Breast epithelium (tissue), 4 donors: ENCODE data around the gene FHIT. TPM values are rescaled to one million over a fixed set of nuclear protein-coding genes. Genes with fewer than 3 reads are reported as not detected.
"Not testable (repeated sequence)": the region's sequence is repeated elsewhere in the genome, so short reads cannot be mapped to it uniquely, and the experiment has no call there.

ENCODE experiments used
- DNase-seq, 2 donors: peaks; one replicate each; pipeline ENCODE4 v3.0.0-alpha.2; 2019; ENCODE audit warnings: low spot score in 2 of 2
- H3K27ac ChIP-seq, 2 donors: fragments of 200-600 bp; sonication (generic) in 1 of 2; one replicate each; pipeline ENCODE4 v1.5.1; 2016 to 2019; ENCODE audit warnings: mild to moderate bottlenecking in 1 of 2
- H3K27me3 ChIP-seq, 2 donors: fragments of 200-600 bp; sonication (generic) in 1 of 2; one replicate each; pipeline versions ENCODE4 v1.5.1 to v1.6.0; 2017 to 2019; ENCODE audit warnings: control low read depth in 1 of 2, mild to moderate bottlenecking in 1 of 2
- H3K36me3 ChIP-seq: fragments of 200-600 bp; one replicate; pipeline ENCODE4 v1.5.1; 2019
- H3K4me1 ChIP-seq, 2 donors: fragments of 200-600 bp; sonication (generic); one replicate each; pipeline ENCODE4 v1.5.1; 2016 to 2019; ENCODE audit warnings: control low read depth in 1 of 2
- H3K4me3 ChIP-seq, 3 donors: fragments of 200-600 bp; sonication (generic); 1 replicate in 2 of 3; 2 replicates in 1 of 3; pipeline ENCODE4 v1.5.1; 2016 to 2019; ENCODE audit warnings: mild to moderate bottlenecking in 3 of 3, moderate library complexity in 2 of 3
- H3K9me3 ChIP-seq, 2 donors: fragments of 200-600 bp; sonication (generic) in 1 of 2; one replicate each; pipeline ENCODE4 v1.5.1; 2016 to 2019; ENCODE audit warnings: control low read depth in 1 of 2
- POLR2A ChIP-seq: fragments of 450-650 bp; IDR thresholded peaks from one replicate; pipeline ENCODE4 v1.6.1; 2016; ENCODE audit warnings: antibody characterized with exemption, mild to moderate bottlenecking, moderate library complexity
- POLR2AphosphoS5 ChIP-seq, 3 donors: sonication (generic); formaldehyde crosslinking; IDR thresholded peaks; one replicate each; pipeline ENCODE4 v1.6.1; 2017; ENCODE audit warnings: antibody characterized with exemption in 3 of 3
- intact Hi-C: fragments of 100-400 bp; cut with DNase I; formaldehyde crosslinking; loops from one replicate; pipeline ENCODE4 v1.15.1; 2023; ENCODE audit warnings: low total_unique reads
- total RNA-seq, 3 donors: library from RNA; depleted of rRNA; stranded (reverse); fragments of >200 nt; gene quantifications; one replicate each; pipeline ENCODE4 v1.1.0, GENCODE V29; 2016
- TF ChIP-seq, protein P1 (sequence below), 3 donors: fragments of 450-650 bp; IDR thresholded peaks; one replicate each; pipeline ENCODE4 v1.5.1; 2016 to 2017; ENCODE audit warnings: antibody characterized with exemption in 3 of 3, mild to moderate bottlenecking in 3 of 3, moderate library complexity in 3 of 3

FHIT gene
- total RNA-seq, 3 donors from 2014 or later = 9.0 to 19.2 (median 17.7) TPM

DNA sequence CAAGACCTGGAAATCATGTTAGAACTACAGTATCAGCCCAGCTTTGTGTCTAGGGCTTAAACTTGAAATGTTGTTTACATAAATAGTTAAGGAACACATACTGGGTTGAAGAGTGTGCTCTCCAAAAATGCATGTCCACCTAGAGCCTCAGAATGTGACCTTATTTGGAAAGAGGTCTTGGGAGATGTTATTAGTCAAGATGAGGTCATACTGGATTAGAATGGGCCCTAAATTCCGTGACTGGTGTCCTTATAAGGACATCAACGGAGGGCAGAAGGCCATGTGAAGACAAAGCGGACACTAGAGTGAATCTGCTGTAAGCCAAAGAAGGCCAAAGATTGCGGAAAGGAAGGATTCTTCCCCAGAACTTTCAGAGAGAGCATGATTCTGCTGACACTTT lies 1442.2 kb downstream of the FHIT start:
- TF ChIP-seq POLR2A = no peak
- TF ChIP-seq, protein P1, sequence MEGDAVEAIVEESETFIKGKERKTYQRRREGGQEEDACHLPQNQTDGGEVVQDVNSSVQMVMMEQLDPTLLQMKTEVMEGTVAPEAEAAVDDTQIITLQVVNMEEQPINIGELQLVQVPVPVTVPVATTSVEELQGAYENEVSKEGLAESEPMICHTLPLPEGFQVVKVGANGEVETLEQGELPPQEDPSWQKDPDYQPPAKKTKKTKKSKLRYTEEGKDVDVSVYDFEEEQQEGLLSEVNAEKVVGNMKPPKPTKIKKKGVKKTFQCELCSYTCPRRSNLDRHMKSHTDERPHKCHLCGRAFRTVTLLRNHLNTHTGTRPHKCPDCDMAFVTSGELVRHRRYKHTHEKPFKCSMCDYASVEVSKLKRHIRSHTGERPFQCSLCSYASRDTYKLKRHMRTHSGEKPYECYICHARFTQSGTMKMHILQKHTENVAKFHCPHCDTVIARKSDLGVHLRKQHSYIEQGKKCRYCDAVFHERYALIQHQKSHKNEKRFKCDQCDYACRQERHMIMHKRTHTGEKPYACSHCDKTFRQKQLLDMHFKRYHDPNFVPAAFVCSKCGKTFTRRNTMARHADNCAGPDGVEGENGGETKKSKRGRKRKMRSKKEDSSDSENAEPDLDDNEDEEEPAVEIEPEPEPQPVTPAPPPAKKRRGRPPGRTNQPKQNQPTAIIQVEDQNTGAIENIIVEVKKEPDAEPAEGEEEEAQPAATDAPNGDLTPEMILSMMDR (IDR thresholded peaks at IDR 0.05) = no peak
- no peak for TF ChIP-seq POLR2AphosphoS5 (IDR thresholded peaks at IDR 0.05)
- no peak for DNase-seq
- no peaks in the 10 kb centered on the region for H3K4me1 ChIP-seq
- H3K9me3 ChIP-seq = no peaks in the 10 kb centered on the region
- H3K36me3 ChIP-seq = no peaks in the 10 kb centered on the region
- H3K4me3 ChIP-seq = no peak overlapping the region
- no peaks in the 10 kb centered on the region for H3K27me3 ChIP-seq
- intact Hi-C loops = no loop called here
- peak overlapping the region; percentile 33 to 52 for H3K27ac ChIP-seq

DNA sequence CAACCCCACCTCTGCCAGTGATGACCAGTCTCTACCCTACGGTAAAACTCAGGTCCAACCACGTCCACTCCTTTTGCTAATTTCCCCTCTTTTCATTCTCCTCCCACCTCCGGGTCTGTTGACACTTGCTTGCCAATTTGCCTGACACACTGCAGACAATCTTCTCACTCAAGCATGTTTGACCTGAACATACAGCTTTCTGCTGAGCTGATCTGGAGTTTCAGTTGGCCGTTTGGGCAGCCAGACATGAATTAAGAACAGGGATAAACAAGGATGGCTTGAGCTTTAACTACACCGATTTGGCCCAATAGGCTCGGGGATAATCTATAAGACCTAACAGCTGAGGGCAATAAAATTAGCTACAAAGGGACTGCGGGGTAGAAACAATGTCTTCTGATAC lies 1442.8 kb downstream of the FHIT start:
- H3K9me3 ChIP-seq = no peaks in the 10 kb centered on the region
- H3K27ac ChIP-seq = no peak overlapping the region
- H3K4me3 ChIP-seq = no peak overlapping the region
- intact Hi-C loops = no loop called here
- no peak for DNase-seq
- H3K36me3 ChIP-seq = no peaks in the 10 kb centered on the region
- TF ChIP-seq POLR2AphosphoS5 (IDR thresholded peaks at IDR 0.05) (no peak), POLR2A (no peak)
- TF ChIP-seq, protein P1 (IDR thresholded peaks at IDR 0.05) = no peak
- no peaks in the 10 kb centered on the region for H3K4me1 ChIP-seq
- H3K27me3 ChIP-seq = no peaks in the 10 kb centered on the region

DNA sequence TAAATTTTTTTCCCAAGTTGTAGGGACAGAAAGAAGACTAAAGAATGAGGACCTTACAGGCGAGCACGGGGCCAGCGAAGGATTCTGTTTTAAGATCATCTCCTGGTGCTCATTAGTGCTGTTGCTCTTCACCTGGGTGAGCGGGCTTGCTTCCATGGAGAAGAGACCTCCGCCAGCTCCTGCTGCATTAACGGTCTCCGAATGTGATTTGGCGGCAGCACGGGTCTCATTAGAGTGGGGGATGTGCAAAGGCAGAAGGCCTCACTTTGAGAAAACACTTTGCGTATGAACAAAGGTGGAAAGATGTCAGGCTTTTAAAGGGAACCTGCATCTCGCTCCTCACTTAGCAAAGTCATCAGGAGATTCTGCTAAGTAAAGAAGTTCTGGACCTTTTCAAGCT lies 1448.0 kb downstream of the FHIT start:
- Histone ChIP-seq H3K36me3 (no peaks in the 10 kb centered on the region), H3K4me1 (no peaks in the 10 kb centered on the region), H3K4me3 (no peak overlapping the region), H3K9me3 (no peaks in the 10 kb centered on the region), H3K27me3 (no peaks in the 10 kb centered on the region), H3K27ac (no peak overlapping the region)
- TF ChIP-seq POLR2A = no peak
- TF ChIP-seq, protein P1 (IDR thresholded peaks at IDR 0.05) = no peak
- TF ChIP-seq POLR2AphosphoS5 (IDR thresholded peaks at IDR 0.05) = no peak
- intact Hi-C loops = no loop called here
- no peak for DNase-seq

DNA sequence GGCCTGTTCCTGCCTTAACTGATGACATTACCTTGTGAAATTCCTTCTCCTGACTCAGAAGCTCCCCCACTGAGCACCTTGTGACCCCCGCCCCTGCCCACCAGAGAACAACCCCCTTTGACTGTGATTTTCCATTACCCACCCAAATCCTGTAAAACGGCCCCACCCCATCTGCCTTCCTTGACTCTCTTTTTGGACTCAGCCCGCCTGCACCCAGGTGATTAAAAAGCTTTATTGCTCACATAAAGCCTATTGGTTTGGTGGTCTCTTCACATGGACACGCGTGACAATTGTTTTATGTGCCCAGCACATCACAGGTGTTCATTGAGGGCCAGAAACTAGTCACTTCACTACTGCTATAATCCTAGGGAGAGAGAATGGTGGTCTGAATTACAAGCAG lies 1448.8 kb downstream of the FHIT start:
- H3K4me1 ChIP-seq, intact Hi-C loops, DNase-seq, H3K9me3 ChIP-seq, H3K36me3 ChIP-seq, H3K27ac ChIP-seq, H3K4me3 ChIP-seq, H3K27me3 ChIP-seq: not testable (repeated sequence)

DNA sequence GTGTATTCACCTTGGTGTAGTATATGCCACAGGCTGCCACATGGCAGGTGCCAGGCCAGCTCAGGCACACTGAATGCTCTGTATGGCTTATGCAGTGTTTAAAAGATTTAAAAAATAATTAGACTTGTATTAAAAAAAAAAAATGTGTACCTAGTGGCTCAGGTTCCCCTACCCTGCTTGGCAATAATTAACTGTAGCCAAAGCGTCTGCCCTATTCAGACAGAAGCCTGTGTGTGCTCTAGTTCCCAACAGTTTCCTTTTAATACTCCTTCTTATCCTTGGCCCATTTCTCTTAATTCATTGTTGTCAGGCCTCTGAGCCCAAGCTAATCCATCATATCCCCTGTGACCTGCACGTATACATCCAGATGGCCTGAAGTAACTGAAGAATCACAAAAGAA lies 1449.2 kb downstream of the FHIT start:
- Histone ChIP-seq H3K4me1 (no peaks in the 10 kb centered on the region), H3K27me3 (no peaks in the 10 kb centered on the region), H3K36me3 (no peaks in the 10 kb centered on the region), H3K9me3 (no peaks in the 10 kb centered on the region), H3K27ac (no peak overlapping the region), H3K4me3 (no peak overlapping the region)
- no peak for DNase-seq
- TF ChIP-seq, protein P1 (IDR thresholded peaks at IDR 0.05) = no peak
- TF ChIP-seq POLR2AphosphoS5 (IDR thresholded peaks at IDR 0.05) = no peak
- TF ChIP-seq POLR2A = no peak
- intact Hi-C loops = no loop called here

DNA sequence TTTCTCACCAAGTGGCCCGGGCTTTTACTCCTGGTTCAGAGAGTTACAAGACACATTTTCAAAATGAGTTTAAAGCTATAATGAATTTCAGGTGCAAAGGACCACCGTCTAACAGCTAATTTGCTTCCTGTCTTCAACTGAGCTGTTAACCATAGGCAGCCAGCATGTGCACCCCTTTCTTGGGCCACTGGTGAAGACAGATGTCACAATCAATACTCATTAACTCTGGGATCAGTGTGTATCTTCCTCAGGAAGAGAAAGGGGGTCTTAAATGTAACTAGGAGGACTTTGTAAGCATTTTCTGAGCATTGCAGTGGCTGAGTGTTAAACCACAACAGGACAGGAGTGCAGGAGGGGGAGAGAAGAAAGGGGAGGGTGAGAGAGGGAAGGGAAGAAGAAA lies 1450.8 kb downstream of the FHIT start:
- Histone ChIP-seq H3K9me3 (no peaks in the 10 kb centered on the region), H3K27ac (no peak overlapping the region), H3K27me3 (no peaks in the 10 kb centered on the region), H3K36me3 (no peaks in the 10 kb centered on the region), H3K4me1 (no peaks in the 10 kb centered on the region), H3K4me3 (no peak overlapping the region)
- DNase-seq = no peak
- intact Hi-C loops = no loop called here
- TF ChIP-seq, protein P1 (IDR thresholded peaks at IDR 0.05) = no peak
- TF ChIP-seq POLR2A = no peak
- TF ChIP-seq POLR2AphosphoS5 (IDR thresholded peaks at IDR 0.05) = no peak
